Breast epithelium (tissue), 3 donors: ENCODE measurements around the gene TMEM238.

Experiments
- POLR2A ChIP-seq: fragments of 450-650 bp; IDR thresholded peaks from one replicate; pipeline ENCODE4 v1.6.1; 2016; ENCODE audit warnings: antibody characterized with exemption, mild to moderate bottlenecking, moderate library complexity
- POLR2AphosphoS5 ChIP-seq, 3 donors: sonication (generic); formaldehyde crosslinking; IDR thresholded peaks; one replicate each; pipeline ENCODE4 v1.6.1; 2017; ENCODE audit warnings: antibody characterized with exemption in 3 of 3
- TF ChIP-seq, protein P1 (sequence below), 3 donors: fragments of 450-650 bp; IDR thresholded peaks; one replicate each; pipeline ENCODE4 v1.5.1; 2016 to 2017; ENCODE audit warnings: antibody characterized with exemption in 3 of 3, mild to moderate bottlenecking in 3 of 3, moderate library complexity in 3 of 3

DNA sequence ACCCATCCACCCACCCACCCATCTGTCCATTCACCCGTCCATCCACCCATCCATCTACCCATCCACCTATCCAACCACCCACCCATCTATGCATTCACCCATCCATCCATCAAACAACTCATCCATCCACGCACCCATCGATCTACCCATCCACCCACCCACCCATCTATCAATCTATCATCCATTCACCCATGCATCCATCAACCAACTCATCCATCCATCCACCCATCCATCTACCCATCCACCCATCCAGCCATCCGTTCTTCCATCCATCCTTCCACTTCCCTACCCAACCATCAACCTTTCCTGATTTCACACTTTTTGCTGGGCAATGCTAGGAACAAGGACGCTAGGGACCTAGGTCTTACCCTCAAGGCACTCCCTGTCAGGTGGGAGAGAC is 2.1 kb downstream of the TMEM238 start:
- TF ChIP-seq, protein P1, sequence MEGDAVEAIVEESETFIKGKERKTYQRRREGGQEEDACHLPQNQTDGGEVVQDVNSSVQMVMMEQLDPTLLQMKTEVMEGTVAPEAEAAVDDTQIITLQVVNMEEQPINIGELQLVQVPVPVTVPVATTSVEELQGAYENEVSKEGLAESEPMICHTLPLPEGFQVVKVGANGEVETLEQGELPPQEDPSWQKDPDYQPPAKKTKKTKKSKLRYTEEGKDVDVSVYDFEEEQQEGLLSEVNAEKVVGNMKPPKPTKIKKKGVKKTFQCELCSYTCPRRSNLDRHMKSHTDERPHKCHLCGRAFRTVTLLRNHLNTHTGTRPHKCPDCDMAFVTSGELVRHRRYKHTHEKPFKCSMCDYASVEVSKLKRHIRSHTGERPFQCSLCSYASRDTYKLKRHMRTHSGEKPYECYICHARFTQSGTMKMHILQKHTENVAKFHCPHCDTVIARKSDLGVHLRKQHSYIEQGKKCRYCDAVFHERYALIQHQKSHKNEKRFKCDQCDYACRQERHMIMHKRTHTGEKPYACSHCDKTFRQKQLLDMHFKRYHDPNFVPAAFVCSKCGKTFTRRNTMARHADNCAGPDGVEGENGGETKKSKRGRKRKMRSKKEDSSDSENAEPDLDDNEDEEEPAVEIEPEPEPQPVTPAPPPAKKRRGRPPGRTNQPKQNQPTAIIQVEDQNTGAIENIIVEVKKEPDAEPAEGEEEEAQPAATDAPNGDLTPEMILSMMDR (IDR thresholded peaks at IDR 0.05), result no peak
- TF ChIP-seq POLR2A, result no peak
- TF ChIP-seq POLR2AphosphoS5 (IDR thresholded peaks at IDR 0.05), result no peak
